Fibroblast of the aortic adventitia (primary cell): Measurements from ENCODE around the gene SH3BP5L. TPM values are rescaled to one million over a fixed set of nuclear protein-coding genes. Genes with fewer than 3 reads are reported as not detected.
A peak's percentile ranks its signal among the peaks of the same experiment; 100 is the strongest.

Experiments
- DNase-seq: peaks from one replicate; pipeline ENCODE4 v3.0.0-alpha.2; 2010; ENCODE audit warnings: low read depth
- H3K4me3 ChIP-seq: 2 replicates; pipeline ENCODE4 v1.5.1; 2011; ENCODE audit warnings: low read depth, mild to moderate bottlenecking, control low read depth, low read length, moderate library complexity
- CTCF ChIP-seq: IDR thresholded peaks from 2 replicates; pipeline ENCODE4 v1.5.1; 2011; ENCODE audit warnings: mild to moderate bottlenecking, low read length, control low read depth, inconsistent platforms; ENCODE audit not compliant: insufficient read depth
- total RNA-seq: library from RNA; depleted of rRNA; stranded (reverse); fragments of >200 nt; gene quantifications from 2 replicates; pipeline ENCODE4 v1.2.3, GENCODE V29; 2012; ENCODE audit warnings: low replicate concordance

SH3BP5L gene
- total RNA-seq, 1 donor = 21.8 TPM

GRCh38 chr1:248828845-248829244 lies 3.1 kb upstream of the SH3BP5L start:
- H3K4me3 ChIP-seq = no peak overlapping the region
- peak; percentile 94 for DNase-seq
- no peak for TF ChIP-seq CTCF

DNA sequence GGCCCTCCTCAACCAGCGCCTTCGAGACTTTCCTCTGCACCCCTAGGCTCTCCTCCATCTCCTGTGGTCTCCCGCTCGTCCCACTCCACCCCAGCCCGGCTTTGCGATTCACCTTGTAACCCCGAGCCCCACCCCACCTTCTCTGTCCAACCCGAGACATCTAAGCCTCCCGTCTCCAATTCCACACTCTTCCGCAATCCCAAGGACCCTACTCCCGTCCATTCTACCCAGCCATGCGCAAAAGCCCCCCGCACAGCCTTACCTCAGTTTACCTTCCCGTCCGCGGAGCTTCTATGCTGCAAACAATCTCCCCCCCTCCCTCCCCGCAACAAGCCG lies 174 bp downstream of the SH3BP5L start:
- H3K4me3 ChIP-seq = peak overlapping the region; percentile 100
- DNase-seq = no peak
- no peak for TF ChIP-seq CTCF

DNA sequence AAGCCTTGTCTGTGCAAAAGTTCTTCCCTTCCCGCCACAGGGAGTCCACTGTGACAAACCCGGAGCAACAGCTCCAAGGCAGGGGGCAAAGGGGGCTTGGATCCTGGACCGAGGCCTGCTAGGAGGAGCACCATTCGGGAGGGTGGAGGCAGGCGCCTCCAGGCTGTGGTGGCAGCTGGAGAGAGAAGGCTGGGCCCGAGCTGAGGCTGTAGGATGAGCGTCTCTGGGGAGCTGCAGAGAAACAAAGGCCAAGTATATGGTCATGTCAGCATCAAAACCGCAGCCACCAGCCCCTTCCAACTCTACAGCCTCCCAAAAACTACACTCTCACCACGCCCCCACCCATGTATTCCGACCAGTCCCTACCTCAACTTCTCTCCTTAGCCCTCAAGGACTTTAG lies 579 bp downstream of the SH3BP5L start:
- DNase-seq = peak; percentile 23
- H3K4me3 ChIP-seq = peak overlapping the region; percentile 100
- no peak for TF ChIP-seq CTCF

GRCh38 chr1:248824701-248825100 lies 1.0 kb downstream of the SH3BP5L start:
- DNase-seq = no peak
- no peak for TF ChIP-seq CTCF
- H3K4me3 ChIP-seq = peak overlapping the region; percentile 100

DNA sequence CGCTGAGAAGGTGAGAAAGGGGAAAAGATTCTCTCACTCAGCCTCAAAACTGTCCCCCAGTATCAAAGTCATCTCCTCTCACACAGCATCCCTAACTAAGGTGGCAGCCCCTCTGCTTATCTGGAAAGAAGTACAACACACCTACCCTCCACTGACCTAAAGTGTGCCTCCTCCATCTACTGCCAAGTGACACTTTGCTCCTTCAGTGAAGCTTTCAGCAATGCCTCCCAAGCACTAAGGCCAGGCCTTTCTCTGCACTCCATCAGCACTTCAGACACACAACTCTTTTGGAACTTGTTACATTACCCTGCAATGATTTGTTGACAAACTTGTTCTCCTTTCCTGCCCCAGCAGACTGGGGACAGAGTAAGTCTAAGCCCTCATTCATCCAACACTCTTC lies 1.4 kb downstream of the SH3BP5L start:
- no peak for TF ChIP-seq CTCF
- no peak for DNase-seq
- peak overlapping the region; percentile 100 for H3K4me3 ChIP-seq

GRCh38 chr1:248823517-248824001 lies 2.2 kb downstream of the SH3BP5L start:
- TF ChIP-seq CTCF = no peak
- H3K4me3 ChIP-seq = peak overlapping the region; percentile 100
- DNase-seq = peak; percentile 92

DNA sequence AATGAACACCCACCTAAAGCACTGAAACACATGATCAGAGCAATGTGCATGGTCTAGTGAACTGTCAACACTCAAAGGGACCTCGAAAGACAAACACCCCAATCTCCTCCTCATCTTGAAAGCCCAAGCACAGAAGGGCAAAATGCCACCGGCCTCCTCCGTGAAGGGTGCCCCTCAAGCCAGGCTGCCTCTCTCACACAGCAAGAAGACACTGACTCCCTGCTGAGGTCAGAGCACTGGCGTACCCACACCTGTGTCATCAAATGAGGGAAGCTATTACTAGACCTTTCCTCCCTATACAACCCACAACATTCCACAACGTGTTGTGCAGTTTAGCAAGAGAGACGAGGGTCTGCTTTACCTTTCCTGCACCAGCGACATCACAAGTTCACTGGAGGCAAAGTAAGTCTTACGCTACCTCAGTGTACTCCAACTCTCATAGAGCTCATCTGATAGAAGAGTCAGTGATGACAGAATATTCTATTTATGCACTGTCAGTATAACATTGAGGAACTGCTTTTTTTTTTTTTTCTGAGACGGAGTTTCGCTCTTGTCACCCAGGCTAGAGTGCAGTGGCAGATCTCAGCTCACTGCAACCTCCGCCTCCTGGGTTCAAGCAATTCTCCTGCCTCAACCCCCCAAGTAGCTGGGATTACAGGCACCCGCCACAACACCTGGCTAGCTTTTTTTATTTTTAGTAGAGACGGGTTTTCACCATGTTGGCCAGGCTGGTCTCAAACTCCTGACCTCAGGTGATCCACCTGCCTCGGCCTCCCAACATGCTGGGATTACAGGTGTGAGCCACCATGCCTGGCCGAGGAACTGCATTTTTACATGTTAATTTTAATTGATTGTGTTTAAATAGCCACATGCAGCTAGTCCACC lies 3.3 kb downstream of the SH3BP5L start:
- TF ChIP-seq CTCF = no peak
- DNase-seq = no peak
- H3K4me3 ChIP-seq = peak overlapping the region; percentile 53
